Neuronal stem cell (in vitro differentiated cells): ENCODE measurements around the gene KIF18B.

Source experiments
- DNase-seq: peaks from one replicate; pipeline ENCODE4 v3.0.0-alpha.2; 2013; ENCODE audit warnings: low spot score
- H2AFZ ChIP-seq: one replicate; pipeline ENCODE4 v1.6.1; 2013; ENCODE audit warnings: mild to moderate bottlenecking, low read length, inconsistent platforms
- H2AK5ac ChIP-seq: 2 replicates; pipeline ENCODE4 v1.6.1; 2013; ENCODE audit warnings: low read depth, mild to moderate bottlenecking, inconsistent platforms, low read length, moderate library complexity, mixed read lengths
- H2BK120ac ChIP-seq: 2 replicates; pipeline ENCODE4 v1.6.1; 2013; ENCODE audit warnings: low read depth, mild to moderate bottlenecking, inconsistent platforms, low read length, moderate library complexity, mixed read lengths
- H2BK12ac ChIP-seq: one replicate; pipeline ENCODE4 v1.6.1; 2013; ENCODE audit warnings: low read length, inconsistent platforms
- H2BK15ac ChIP-seq: 2 replicates; pipeline ENCODE4 v1.6.1; 2013; ENCODE audit warnings: mild to moderate bottlenecking, low read length, inconsistent platforms, mixed read lengths
- H2BK5ac ChIP-seq: one replicate; pipeline ENCODE4 v1.6.1; 2013; ENCODE audit warnings: inconsistent platforms, mild to moderate bottlenecking, low read length, moderate library complexity
- H3K14ac ChIP-seq: one replicate; pipeline ENCODE4 v1.6.1; 2013; ENCODE audit warnings: low read length, inconsistent platforms
- H3K18ac ChIP-seq: 2 replicates; pipeline ENCODE4 v1.6.1; 2013; ENCODE audit warnings: low read length, inconsistent platforms
- H3K23ac ChIP-seq: 2 replicates; pipeline ENCODE4 v1.6.1; 2013; ENCODE audit warnings: low read depth, mild to moderate bottlenecking, mixed read lengths, low read length, inconsistent platforms; ENCODE audit not compliant: poor library complexity
- H3K27ac ChIP-seq: replicated peaks from 3 replicates; pipeline ENCODE4 v1.5.1; 2013; ENCODE audit warnings: low read length, inconsistent platforms
- H3K27me3 ChIP-seq, 3 experiments: 2 replicates each; pipeline ENCODE4 v1.6.1; 2013; ENCODE audit warnings: low read length in 3 of 3, mild to moderate bottlenecking in 2 of 3, inconsistent platforms in 1 of 3, low read depth in 1 of 3, mixed read lengths in 1 of 3, moderate library complexity in 1 of 3; ENCODE audit not compliant: control insufficient read depth in 3 of 3, insufficient read depth in 3 of 3
- H3K36me3 ChIP-seq, 2 donors: replicated peaks in 1 of 2; 2 replicates each; pipeline ENCODE4 v1.6.1; 2013; ENCODE audit warnings: low read length in 2 of 2; ENCODE audit not compliant: control insufficient read depth in 2 of 2, insufficient read depth in 2 of 2
- H3K4ac ChIP-seq: 2 replicates; pipeline ENCODE4 v1.6.1; 2013; ENCODE audit warnings: inconsistent platforms, mild to moderate bottlenecking, low read length, moderate library complexity
- H3K4me1 ChIP-seq, 2 donors: 1 replicate in 1 of 2; 2 replicates in 1 of 2; pipeline ENCODE4 v1.6.1; 2013; ENCODE audit warnings: low read length in 2 of 2, low read depth in 1 of 2; ENCODE audit not compliant: control insufficient read depth in 2 of 2, insufficient read depth in 1 of 2
- H3K4me2 ChIP-seq: one replicate; pipeline ENCODE4 v1.6.1; 2013; ENCODE audit warnings: mild to moderate bottlenecking, low read length, inconsistent platforms; ENCODE audit not compliant: insufficient read depth, poor library complexity, severe bottlenecking
- H3K4me3 ChIP-seq, 2 donors: 2 replicates each; pipeline ENCODE4 v1.5.1; 2013; ENCODE audit warnings: low read length in 2 of 2, mild to moderate bottlenecking in 2 of 2, inconsistent platforms in 1 of 2, moderate library complexity in 1 of 2
- H3K79me1 ChIP-seq: one replicate; pipeline ENCODE4 v1.6.1; 2013; ENCODE audit warnings: low read depth, mild to moderate bottlenecking, inconsistent platforms, low read length, moderate library complexity
- H3K9ac ChIP-seq: one replicate; pipeline ENCODE4 v1.6.1; 2013; ENCODE audit warnings: mild to moderate bottlenecking, low read depth, low read length, inconsistent platforms; ENCODE audit not compliant: poor library complexity
- H3K9me3 ChIP-seq, 2 donors: replicated peaks in 1 of 2; 2 replicates each; pipeline versions ENCODE3 to v1.6.1; 2013; ENCODE audit warnings: low read length in 2 of 2, mild to moderate bottlenecking in 2 of 2, inconsistent platforms in 1 of 2, low read depth in 1 of 2, mixed read lengths in 1 of 2, moderate library complexity in 1 of 2; ENCODE audit not compliant: control insufficient read depth in 2 of 2, insufficient read depth in 1 of 2
- H4K8ac ChIP-seq: one replicate; pipeline ENCODE4 v1.6.1; 2013; ENCODE audit warnings: low read depth, mild to moderate bottlenecking, inconsistent platforms, low read length, moderate library complexity
- H4K91ac ChIP-seq: one replicate; pipeline ENCODE4 v1.6.1; 2013; ENCODE audit warnings: low read length, low read depth, mild to moderate bottlenecking, inconsistent platforms; ENCODE audit not compliant: poor library complexity
- WGBS, 2 donors: extraction: QIAGEN DNeasy Blood & Tissue Kit; methylation state at CpG; one replicate each; pipeline ENCODE4 v1.1.7; 2013; ENCODE audit warnings: missing lambda C conversion rate in 2 of 2, mixed read lengths in 1 of 2; ENCODE audit not compliant: insufficient read length in 2 of 2, insufficient replicate concordance in 1 of 2; ENCODE audit errors: extremely low coverage in 2 of 2; 5-methylcytosine and 5-hydroxymethylcytosine counted together

KIF18B gene

DNA sequence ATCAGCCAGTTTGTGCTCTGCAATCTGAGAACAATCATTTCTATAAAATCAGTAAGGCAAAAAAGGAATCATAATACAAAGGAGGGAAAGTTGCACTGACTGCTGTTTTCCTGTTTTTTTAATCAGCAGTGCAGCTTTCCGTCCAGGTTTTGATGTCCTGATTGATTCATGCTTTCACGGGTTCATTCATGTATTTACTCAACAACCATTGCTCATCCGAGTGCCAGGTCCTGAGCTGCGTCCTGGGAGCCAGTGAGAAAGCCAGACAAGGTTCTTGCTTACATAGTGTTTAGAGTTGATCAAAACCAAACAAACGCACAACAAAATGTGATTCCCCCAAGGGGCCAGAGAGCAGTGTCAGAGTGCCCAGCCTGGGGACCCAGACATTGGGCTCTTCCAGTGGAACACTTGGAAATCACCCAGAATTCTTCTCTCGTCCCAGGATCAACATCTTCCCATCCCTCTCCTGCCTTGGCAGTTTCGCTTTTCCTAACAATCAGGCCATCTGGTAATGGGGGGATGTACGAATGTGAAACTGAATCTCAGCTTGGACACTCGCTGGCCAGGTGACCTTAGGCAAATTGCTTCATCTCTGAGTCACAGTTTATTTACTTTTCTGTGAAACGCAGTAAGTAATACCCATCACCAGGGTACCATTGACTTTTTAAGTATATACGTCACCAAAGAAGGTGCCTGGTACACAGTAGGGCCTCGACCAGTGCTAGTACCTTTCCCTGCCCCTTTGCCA lies 33.8 kb upstream of the KIF18B start:
- Histone ChIP-seq H2AFZ (no peak overlapping the region), H2BK120ac (no peak overlapping the region), H3K27me3 (peaks cover 0 to 34% (median 2%) of the 10 kb centered on the region in 3 experiments), H3K18ac (no peak overlapping the region), H3K4me1 (peaks cover 25 to 35% of the 10 kb centered on the region in 2 donors), H4K91ac (no peak overlapping the region), H4K8ac (no peak overlapping the region), H2AK5ac (no peak overlapping the region), H2BK12ac (no peak overlapping the region), H2BK5ac (no peak overlapping the region), H3K9me3 (peaks cover 0 to 2% of the 10 kb centered on the region in 2 donors), H3K23ac (no peak overlapping the region), H3K4me2 (no peak overlapping the region), H3K27ac (no peak overlapping the region), H3K79me1 (no peaks in the 10 kb centered on the region), H2BK15ac (no peak overlapping the region), H3K9ac (no peak overlapping the region), H3K14ac (no peak overlapping the region), H3K36me3 (no peaks in the 10 kb centered on the region), H3K4ac (no peak overlapping the region), H3K4me3 (no peak overlapping the region)
- no peak for DNase-seq
- no CpG with 5 or more reads among the region's 12 CpGs for WGBS, 2 donors

DNA sequence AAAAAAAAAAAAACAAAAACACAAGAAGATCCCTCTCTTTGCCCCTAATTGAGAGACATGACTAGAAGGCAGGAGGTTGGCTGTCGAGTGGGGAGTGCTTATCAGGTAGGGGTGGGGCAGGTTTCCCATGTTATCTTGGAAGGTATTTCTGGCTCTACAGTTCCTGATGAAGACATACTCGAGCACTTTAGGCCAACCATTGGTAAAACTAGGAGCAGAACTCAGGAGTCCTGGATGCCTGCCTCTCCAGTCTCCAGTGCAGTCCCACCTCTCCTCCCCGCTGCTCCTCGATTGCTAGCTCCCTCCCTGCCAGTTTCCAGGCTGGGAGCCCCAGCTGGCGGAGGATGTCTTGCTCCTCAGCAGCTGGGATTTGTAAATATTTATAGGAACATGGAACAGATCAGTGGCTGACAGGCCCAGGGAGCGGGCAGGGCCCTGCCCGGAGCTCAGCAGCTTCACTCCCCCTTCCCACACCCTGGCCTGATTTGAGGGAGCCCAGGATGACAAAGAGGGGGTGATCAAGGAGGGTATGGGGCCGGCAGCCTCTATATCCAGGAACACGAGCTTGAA lies 31.9 kb upstream of the KIF18B start:
- H3K4me2 ChIP-seq = no peak overlapping the region
- H2BK5ac ChIP-seq = no peak overlapping the region
- H3K27me3 ChIP-seq = peaks cover 0 to 49% (median 2%) of the 10 kb centered on the region in 3 experiments
- peaks cover 0 to 2% of the 10 kb centered on the region in 2 donors for H3K9me3 ChIP-seq
- peak overlapping the region; percentile 49 for H3K23ac ChIP-seq
- H3K36me3 ChIP-seq = no peaks in the 10 kb centered on the region
- peak overlapping the region; percentile 65 for H2BK15ac ChIP-seq
- no peak for DNase-seq
- H3K27ac ChIP-seq = no peak overlapping the region
- peak overlapping the region; percentile 77 for H2BK12ac ChIP-seq
- no peak overlapping the region for H4K91ac ChIP-seq
- H3K18ac ChIP-seq = peak overlapping the region; percentile 65
- no peaks in the 10 kb centered on the region for H3K79me1 ChIP-seq
- WGBS, 2 donors = no CpG with 5 or more reads among the region's 9 CpGs
- H4K8ac ChIP-seq = no peak overlapping the region
- H3K4me3 ChIP-seq = no peak overlapping the region
- H3K4ac ChIP-seq = no peak overlapping the region
- H2AFZ ChIP-seq = peak overlapping the region; percentile 49
- peak overlapping the region; percentile 63 for H2AK5ac ChIP-seq
- peaks cover 25 to 39% of the 10 kb centered on the region in 2 donors for H3K4me1 ChIP-seq
- H3K9ac ChIP-seq = peak overlapping the region; percentile 64
- H3K14ac ChIP-seq = no peak overlapping the region
- H2BK120ac ChIP-seq = peak overlapping the region; percentile 42

DNA sequence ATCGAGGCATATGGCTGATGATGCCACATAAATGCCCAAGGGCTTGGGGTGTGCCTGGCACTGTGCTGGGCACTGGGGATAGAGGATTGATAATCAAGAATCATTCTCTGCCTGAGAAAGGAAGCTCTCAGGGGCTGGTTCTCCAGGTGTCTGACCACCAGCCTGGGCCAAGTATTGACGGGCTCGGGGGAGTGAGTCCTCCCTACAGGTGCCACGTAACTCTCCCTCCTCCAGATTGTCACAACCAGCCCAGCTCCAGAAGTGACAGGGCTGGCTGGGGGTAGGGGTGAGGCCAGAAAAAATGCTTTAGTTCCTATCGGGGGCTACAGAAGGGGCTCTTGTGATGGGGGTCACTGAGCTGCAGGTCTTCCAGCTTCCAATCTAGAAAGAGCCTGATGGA lies 31.2 kb upstream of the KIF18B start:
- Histone ChIP-seq H3K4me2 (no peak overlapping the region), H3K79me1 (no peaks in the 10 kb centered on the region), H4K8ac (no peak overlapping the region), H2BK5ac (no peak overlapping the region), H3K27ac (no peak overlapping the region), H2BK15ac (peak overlapping the region; percentile 54), H3K14ac (no peak overlapping the region), H3K4ac (no peak overlapping the region), H3K36me3 (no peaks in the 10 kb centered on the region), H2BK12ac (no peak overlapping the region), H2AK5ac (no peak overlapping the region), H3K9me3 (peaks cover 0 to 2% of the 10 kb centered on the region in 2 donors), H4K91ac (no peak overlapping the region), H3K9ac (no peak overlapping the region), H2BK120ac (no peak overlapping the region), H3K23ac (no peak overlapping the region), H3K27me3 (peaks cover 0 to 52% (median 2%) of the 10 kb centered on the region in 3 experiments), H3K4me1 (peaks cover 25 to 39% of the 10 kb centered on the region in 2 donors), H3K18ac (no peak overlapping the region), H2AFZ (no peak overlapping the region), H3K4me3 (no peak overlapping the region)
- no peak for DNase-seq
- no CpG with 5 or more reads among the region's 5 CpGs for whole genome bisulfite sequencing, 2 donors

DNA sequence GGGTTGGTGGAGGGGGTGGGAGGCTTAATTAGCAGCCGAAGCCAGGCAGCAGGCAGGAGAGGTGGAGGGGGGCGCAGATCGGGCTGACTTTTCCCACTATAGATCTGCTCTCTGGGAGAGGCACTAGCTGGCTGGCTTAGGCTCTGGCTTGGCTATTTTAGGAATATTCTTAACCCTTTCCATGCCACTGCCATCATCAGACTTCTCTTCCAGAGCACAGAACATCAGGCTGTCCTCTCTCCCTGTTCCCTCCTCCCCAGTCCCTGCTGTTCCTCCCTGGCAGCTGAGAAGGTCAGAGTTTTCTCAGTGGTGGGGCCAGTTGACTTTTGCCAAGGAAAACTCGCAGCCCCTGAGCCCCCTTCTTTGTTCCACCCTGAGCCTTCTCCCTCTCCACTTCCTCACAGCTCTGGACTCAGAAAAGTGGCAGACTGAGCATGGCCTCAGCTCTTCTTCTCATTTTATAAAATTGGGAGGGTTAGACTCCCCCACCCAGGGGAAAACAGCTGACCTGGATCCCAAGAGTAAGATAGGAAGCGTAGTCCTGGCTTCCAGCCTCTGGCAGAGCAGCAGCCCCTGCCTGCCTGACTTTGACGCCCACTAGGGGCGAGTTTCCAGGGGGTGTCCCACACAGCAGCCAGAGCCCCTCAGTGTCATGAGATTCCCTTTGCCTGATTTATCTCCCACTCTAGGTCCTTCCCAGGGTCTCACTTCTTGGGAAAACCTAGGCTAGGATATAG lies 30.4 kb upstream of the KIF18B start:
- Histone ChIP-seq H2AK5ac (peak overlapping the region; percentile 0), H3K4me2 (peak overlapping the region; percentile 2), H2BK5ac (peak overlapping the region; percentile 57), H3K9me3 (peaks cover 0 to 2% of the 10 kb centered on the region in 2 donors), H3K27me3 (peaks cover 0 to 55% (median 2%) of the 10 kb centered on the region in 3 experiments), H3K79me1 (no peaks in the 10 kb centered on the region), H3K36me3 (no peaks in the 10 kb centered on the region), H4K91ac (no peak overlapping the region), H3K23ac (no peak overlapping the region), H3K18ac (peak overlapping the region; percentile 84), H2BK120ac (no peak overlapping the region), H3K14ac (peak overlapping the region; percentile 57), H3K27ac (no peak overlapping the region), H3K9ac (peak overlapping the region; percentile 55), H3K4me3 (no peak overlapping the region), H2BK15ac (peak overlapping the region; percentile 3), H2BK12ac (no peak overlapping the region), H4K8ac (no peak overlapping the region), H3K4ac (no peak overlapping the region), H3K4me1 (peaks cover 23 to 39% of the 10 kb centered on the region in 2 donors), H2AFZ (peak overlapping the region; percentile 31)
- no peak for DNase-seq
- WGBS, 2 donors = no CpG with 5 or more reads among the region's 7 CpGs
